GM18526 (cell line): ENCODE data around the gene NEK2.
A peak's percentile ranks its signal among the peaks of the same experiment; 100 is the strongest.

ENCODE experiments used
- POLR2A ChIP-seq: IDR thresholded peaks from 3 replicates; pipeline ENCODE4 v1.6.1; 2011; ENCODE audit not compliant: insufficient read length; ENCODE audit errors: extremely low read depth

Gene NEK2

DNA sequence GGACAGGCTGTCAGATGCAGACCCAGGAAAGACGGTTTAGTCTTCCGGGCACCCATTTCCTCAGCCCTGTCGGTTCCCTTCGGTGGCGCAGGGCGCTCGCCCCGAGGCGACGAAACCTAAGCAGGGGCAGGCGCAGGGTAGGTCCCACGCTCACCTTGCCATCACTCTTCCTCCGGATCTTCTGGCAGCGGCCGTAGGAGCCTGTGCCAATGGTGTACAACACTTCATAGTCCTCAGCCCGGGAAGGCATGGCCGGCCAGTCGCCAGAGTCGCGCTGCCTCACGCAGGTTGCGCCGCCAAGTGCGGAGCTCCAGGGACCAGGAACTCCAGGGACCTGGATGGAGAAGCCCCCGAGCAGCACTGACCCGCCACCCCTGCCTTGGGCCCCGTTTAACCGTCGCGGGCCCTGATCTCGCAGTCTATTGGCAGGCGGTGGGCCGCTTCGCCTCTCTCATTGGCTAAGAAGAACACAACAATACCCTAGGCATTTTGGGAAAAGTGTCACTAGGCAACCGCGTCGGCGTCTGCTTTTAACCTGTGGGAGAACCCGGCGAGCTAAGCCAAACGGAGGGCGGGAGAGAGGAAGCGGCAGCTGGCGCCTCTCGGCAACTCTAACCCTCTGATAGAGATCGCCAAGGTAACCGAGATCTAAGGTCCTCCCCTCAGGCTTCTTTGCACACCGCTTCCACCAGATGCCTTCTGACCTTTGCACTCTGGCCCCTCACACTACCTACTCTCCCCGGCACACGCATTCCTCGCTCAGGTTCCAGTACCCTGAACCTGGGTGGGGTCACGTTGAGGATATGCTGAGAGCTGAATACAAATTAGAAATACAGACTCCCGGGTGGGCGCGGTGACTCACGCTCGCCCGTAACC, at the start of gene NEK2:
Gene NEK2, minus strand, starts transcription at position 392 of the 876 bp plus-strand sequence. Its CDS starts 142 bp downstream, at position 250.
- peak; percentile 67 for TF ChIP-seq POLR2A

- no peak for TF ChIP-seq POLR2A
These were observed 49.3 kb upstream of the NEK2 start for GRCh38 chr1:211724687-211725196.

GRCh38 chr1:211723273-211723672, 47.9 kb upstream of the NEK2 start:
- TF ChIP-seq POLR2A, result no peak

- TF ChIP-seq POLR2A, result no peak
These were observed 47.1 kb upstream of the NEK2 start for GRCh38 chr1:211722277-211723175.

DNA sequence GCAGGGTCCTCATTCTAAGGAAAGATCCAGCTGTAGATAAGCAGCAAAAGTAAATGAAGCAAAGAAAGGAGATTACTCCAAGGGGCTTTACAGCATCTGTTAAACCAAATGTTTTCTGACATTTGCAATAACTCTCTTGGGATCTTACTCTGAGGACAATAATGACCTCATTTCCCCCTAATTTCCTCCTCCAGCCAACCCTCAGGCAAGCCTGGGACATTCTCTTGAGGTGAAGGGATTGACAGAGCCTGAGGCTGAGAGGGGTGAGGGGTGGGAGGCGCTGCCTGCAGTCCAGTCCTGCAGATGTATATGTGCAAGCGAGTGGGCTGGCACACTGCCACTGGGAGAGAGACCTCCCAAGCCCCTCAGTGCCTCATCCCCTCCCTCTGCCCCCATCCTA, 40.5 kb upstream of the NEK2 start:
- no peak for TF ChIP-seq POLR2A

- no peak for TF ChIP-seq POLR2A
These were observed 38.7 kb upstream of the NEK2 start for GRCh38 chr1:211714154-211714553.

- no peak for TF ChIP-seq POLR2A
These were observed 37.8 kb upstream of the NEK2 start for GRCh38 chr1:211713231-211713630.

- no peak for TF ChIP-seq POLR2A
These were observed 35.9 kb upstream of the NEK2 start for GRCh38 chr1:211711315-211711705.

GRCh38 chr1:211710566-211711314, 35.3 kb upstream of the NEK2 start:
- TF ChIP-seq POLR2A, result no peak

DNA sequence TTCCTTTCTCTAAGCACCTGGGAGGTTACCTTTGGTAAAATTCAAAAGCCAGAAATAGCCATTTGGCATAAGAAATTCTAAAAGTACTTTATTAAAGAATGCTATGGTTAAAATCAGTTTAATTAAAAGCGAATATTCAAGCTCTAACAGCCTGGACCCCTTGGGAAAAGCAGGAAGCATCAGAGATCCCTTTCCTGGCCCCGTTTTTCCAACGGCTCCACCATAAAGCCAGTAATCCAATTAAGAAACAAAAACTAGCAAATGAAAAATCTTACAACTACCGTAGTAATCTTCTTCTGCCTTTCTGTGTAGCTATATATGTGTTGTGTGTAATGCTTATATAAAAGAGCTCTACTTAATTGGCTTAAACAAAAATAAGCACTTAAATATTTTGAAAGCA, 33.5 kb upstream of the NEK2 start:
- no peak for TF ChIP-seq POLR2A

GRCh38 chr1:211708006-211708405, 32.6 kb upstream of the NEK2 start:
- TF ChIP-seq POLR2A, result no peak

DNA sequence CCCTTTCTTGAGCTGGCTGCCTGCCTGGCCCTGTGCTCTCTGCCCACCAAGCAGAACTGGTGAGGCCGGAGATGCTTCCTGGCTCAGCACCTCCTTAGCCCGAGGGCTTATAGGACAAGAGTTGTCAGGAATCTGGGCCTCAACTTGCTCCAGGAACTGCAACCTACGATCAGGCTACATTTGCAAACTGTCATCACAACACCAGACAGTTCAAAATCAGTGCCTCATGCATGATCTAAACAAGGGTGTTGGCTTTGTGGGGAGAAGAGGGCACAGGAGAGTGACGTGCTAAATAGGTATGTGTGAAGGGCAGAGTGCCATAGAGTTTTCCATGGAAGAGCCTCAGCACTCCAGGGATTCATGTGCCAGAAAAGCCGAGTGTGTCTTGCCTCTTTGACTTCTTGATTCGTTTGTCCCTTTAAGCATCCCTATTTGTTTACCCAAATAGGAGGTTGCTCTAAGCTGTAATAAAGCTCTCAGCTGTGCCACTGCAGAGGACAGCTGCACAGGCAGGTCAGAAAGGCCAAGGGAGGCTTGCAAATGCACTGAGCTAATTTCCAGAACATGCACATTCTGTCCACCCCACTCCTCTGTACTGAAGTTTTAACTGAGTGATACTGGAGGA, 30.2 kb upstream of the NEK2 start:
- no peak for TF ChIP-seq POLR2A

GRCh38 chr1:211704543-211704942, 29.1 kb upstream of the NEK2 start:
- TF ChIP-seq POLR2A, result no peak

DNA sequence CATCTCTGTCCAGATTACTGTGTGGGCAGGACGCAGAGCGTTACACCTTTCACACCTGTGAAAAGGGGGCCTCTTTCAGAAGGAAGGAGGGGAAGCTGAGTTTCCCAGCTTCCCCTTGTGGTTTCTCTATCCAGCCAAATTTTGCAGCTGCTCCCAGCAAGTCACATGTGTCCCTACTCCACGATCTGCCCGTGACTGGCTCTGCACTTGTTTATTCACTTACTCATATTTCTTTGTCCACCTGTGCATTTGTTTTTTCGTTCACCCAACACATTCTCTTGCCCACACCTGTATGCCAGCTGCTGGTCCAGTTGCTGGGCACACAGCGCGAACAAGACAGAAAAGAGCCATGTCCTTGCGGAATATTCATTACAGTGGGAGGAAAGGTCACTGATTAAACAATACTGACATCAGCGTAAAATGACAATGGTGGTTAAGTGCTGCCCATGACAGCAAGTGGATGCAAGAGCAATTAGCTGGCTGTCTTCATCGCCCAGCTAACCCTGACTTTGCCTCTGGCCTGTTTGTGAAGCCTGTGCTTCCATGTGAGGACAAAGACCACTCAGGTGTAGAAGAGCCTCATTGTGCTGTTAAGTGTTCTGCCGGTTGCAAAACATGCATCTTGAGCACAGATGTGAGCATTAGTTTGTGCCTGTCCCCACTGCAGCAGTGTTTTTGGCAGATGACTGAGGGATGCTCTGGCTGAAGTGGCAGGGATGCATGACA, 28.6 kb upstream of the NEK2 start:
- no peak for TF ChIP-seq POLR2A
